ENCODE results near the gene CD34. TPM values are rescaled to one million over a fixed set of nuclear protein-coding genes. Genes with fewer than 3 reads are reported as not detected.
"Not testable (repeated sequence)": the region's sequence is repeated elsewhere in the genome, so short reads cannot be mapped to it uniquely, and the experiment has no call there.

CD34 gene
- polyA plus RNA-seq, 3 donors = 87.1 to 108 (median 90.6) TPM

- no peak for DNase-seq
Measured at GRCh38 chr1:207938016-207938415, 27.1 kb upstream of the CD34 start.

DNA sequence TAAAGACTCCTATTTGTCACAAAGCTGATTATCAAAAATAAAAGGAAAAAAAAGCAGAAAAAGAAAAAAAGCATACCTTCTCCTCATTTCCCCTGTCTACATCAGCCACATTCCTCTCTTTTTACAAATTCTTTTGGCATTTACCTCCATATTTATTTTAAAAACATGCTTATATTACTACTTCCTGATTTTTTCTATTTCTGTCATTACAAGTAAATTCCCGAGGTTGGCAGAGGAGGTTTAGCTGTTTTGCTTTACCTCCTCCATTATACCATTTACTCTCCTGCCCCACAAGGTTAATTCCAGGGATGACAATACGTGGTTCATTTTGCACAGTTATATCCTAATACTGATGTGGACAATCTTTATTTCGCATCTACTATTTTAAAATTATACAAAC is 26.3 kb upstream of the CD34 start:
- no peak for DNase-seq

GRCh38 chr1:207935166-207935583 is 24.2 kb upstream of the CD34 start:
- DNase-seq = no peak

- no peak for DNase-seq
Measured at GRCh38 chr1:207933205-207933800, 22.4 kb upstream of the CD34 start.

- DNase-seq = no peak
Measured at GRCh38 chr1:207926984-207927383, 16.1 kb upstream of the CD34 start.

DNA sequence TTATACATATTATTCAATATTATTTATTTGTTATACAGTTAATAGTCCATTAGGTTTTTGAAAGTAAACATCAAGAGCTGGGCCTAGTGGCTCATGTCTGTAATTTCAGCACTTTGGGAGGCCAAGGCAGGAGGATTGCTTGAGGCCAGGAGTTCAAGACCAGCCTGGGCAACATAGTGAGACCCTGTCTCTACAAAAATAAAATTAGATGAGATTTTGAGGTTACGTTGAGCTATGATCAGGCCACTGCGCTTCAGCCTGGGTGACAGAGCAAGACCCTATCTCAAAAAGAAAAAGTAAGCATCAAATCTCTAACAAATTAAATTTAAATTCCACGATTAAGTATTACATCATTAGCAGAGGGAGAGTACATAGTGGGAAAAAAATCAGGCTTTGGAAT is 15.0 kb upstream of the CD34 start:
- DNase-seq = not testable (repeated sequence)

DNA sequence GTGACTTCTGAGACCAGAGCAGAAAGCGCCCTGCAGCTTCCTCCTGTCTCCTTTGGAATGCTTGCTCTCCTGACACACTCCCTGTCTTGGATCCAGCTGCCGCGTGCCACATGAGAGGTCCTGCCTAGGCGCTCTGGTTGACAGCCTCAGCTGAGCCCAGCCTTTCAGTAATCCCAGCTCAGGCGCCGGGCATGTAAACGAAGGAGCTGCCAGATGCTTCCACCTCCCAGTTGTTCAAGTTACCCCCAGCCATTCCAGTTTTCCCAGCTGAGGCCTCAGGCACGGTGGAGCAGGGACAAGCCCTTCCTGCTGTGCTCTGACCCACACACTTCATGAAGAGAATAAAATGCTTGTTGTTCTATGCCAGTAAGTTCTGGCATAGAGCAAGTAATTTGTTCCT is 14.3 kb upstream of the CD34 start:
- no peak for DNase-seq

DNA sequence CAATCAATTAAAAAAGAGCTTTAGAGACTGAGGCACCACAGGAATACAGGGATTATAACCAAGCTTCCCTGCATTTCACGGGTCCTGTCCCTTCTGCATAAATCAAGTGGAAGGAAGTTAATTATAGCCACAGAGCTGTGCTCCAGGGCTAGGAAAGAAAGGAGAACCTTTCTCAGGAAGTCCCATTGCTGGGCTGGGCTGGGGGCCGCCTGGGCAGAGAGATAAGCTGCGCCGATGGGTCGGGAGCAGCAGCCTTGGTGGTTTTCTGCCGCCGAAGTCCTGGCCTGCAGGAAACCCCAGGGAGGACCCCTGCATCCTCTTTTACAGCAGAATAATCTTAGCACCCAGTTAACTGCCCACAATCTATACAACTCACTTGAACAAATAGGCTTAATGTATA is 12.6 kb upstream of the CD34 start:
- DNase-seq = no peak

DNA sequence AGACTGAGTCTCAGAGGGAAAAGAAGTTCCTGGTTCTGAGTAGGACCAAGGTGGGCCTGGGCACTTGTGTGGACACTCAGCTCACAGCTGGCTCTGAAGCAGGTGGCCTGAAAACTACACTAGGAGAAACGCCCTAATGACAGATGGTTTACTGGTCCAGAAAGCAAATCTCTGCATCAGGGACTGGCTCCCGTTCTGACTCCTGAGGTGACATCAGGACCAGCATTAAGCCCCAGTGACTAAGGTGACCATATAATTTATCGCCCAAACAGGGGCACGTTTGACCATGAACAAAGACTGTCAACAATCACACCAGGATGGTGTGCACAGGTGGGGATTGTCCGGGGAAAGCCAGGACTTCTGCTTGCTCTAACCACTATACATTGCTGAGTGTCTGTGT is 12.2 kb upstream of the CD34 start:
- no peak for DNase-seq

DNA sequence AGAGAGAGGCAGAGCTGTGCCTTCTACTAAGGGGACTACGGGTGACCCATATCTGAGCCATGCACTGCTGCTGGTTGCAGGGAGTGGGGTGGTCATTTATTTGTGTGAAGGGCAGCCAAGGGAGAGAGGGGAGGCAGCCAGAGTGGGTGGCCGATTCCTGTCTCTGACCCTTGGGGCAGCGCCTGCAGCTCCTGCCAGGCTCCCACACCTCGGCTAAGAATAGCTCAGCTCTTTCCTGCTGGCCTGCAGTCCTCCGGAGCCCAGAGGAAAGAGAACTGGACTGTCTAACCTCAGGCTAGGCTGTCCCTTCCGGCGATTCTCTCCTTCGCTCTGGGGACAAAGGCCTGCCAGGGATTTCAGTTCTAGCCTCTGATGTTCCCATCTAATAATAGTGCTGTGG is 11.6 kb upstream of the CD34 start:
- DNase-seq = no peak

DNA sequence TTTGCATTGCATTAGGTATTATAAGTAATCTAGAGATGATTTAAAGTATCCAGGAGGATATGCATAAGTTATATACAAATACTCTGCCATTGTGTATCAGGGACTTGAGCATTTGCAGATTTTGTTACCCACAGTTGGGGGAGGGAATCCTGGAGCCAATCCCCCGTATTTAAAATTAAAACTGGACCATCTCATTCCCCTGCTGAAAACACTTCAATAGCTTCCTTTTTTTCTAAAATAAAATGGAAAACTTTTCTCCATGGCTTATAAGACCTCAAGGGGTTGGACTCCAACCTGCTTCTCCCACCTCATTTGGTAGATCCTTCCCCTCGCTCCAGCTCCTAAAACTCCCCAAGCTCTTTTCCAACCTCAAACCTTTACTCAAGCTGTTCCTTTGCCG is 10.4 kb upstream of the CD34 start:
- DNase-seq = no peak

GRCh38 chr1:207920444-207921021 is 9.6 kb upstream of the CD34 start:
- no peak for DNase-seq

- no peak for DNase-seq
Measured at GRCh38 chr1:207919523-207920170, 8.7 kb upstream of the CD34 start.

GRCh38 chr1:207918581-207918980 is 7.7 kb upstream of the CD34 start:
- DNase-seq = no peak

GRCh38 chr1:207918011-207918410 is 7.1 kb upstream of the CD34 start:
- DNase-seq = no peak

GRCh38 chr1:207917080-207917479 is 6.2 kb upstream of the CD34 start:
- no peak for DNase-seq

DNA sequence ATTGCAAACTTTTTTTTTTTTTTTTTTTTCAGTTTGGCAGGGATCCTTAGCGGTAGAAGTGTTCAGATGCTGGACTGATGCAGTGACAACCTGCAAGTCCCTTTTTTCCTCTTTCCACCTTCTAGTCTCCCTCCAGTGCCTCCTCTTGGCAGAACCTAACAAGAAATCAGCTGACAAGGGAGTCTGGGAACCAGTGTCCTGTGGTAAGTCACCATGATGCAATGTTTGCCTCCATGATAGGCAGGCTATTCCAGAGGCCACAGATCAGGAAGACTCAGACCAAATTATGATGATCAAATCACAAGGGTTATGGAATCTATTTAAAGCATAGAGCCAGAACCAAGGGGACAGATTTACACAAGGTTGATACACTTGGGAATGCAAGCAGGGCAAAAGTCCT is 3.0 kb upstream of the CD34 start:
- DNase-seq = no peak

- no peak for DNase-seq
Measured at GRCh38 chr1:207911856-207912760, 1.2 kb upstream of the CD34 start.

- DNase-seq = no peak
Measured at GRCh38 chr1:207909687-207910086, 1.2 kb downstream of the CD34 start.

GRCh38 chr1:207908107-207908734 is 2.7 kb downstream of the CD34 start:
- no peak for DNase-seq

DNA sequence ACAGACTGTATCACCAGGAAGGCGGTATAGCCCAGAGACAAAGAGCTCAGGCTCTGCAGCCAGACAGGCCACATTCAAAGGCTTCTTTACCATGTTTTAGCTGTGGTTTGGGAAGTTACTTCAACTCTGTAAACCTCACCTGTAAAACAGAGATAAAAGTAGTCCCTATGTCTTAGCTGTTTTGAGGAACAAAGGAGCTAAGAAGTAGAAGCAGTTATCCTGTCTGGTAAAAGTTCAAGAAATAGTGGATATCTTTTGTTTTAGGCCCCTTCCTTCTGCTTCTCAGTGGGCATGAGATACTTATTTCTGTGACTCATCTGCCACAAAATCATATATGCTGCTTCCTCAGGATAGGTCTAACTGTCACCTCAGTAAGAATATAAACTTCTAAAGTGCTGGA is 6.5 kb downstream of the CD34 start:
- no peak for DNase-seq

- DNase-seq = no peak
Measured at GRCh38 chr1:207903767-207904166, 7.2 kb downstream of the CD34 start.

Data from renal pelvis (tissue), 4 donors.